ENCODE results near the gene BEAN1.

DNA sequence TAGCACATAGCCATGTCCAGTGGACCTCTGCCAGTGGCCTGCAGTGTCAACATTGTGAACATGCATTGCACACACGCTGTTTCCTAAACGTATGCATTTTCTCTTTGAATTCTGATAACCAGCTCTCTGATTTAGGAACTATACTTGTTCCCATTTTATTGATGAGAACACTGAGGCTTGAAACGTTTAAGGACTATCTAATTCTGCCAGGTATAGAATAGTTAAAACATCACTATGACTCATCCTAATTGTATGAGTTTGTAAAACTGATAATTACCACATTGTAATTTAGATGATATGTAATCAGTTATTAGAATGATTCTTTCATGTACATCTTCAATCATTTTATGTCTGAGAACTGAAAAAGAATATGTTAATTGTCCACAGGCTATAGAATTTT, 3.1 kb downstream of the BEAN1 start:
- TF ChIP-seq, protein P1, sequence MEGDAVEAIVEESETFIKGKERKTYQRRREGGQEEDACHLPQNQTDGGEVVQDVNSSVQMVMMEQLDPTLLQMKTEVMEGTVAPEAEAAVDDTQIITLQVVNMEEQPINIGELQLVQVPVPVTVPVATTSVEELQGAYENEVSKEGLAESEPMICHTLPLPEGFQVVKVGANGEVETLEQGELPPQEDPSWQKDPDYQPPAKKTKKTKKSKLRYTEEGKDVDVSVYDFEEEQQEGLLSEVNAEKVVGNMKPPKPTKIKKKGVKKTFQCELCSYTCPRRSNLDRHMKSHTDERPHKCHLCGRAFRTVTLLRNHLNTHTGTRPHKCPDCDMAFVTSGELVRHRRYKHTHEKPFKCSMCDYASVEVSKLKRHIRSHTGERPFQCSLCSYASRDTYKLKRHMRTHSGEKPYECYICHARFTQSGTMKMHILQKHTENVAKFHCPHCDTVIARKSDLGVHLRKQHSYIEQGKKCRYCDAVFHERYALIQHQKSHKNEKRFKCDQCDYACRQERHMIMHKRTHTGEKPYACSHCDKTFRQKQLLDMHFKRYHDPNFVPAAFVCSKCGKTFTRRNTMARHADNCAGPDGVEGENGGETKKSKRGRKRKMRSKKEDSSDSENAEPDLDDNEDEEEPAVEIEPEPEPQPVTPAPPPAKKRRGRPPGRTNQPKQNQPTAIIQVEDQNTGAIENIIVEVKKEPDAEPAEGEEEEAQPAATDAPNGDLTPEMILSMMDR (IDR thresholded peaks at IDR 0.05): no peak
- TF ChIP-seq, protein P2, sequence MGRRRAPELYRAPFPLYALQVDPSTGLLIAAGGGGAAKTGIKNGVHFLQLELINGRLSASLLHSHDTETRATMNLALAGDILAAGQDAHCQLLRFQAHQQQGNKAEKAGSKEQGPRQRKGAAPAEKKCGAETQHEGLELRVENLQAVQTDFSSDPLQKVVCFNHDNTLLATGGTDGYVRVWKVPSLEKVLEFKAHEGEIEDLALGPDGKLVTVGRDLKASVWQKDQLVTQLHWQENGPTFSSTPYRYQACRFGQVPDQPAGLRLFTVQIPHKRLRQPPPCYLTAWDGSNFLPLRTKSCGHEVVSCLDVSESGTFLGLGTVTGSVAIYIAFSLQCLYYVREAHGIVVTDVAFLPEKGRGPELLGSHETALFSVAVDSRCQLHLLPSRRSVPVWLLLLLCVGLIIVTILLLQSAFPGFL (CRISPR knock-in tag; IDR thresholded peaks at IDR 0.05; ENCODE audit: borderline replicate concordance): no peak

All from WTC11 (cell line).